ENCODE measurements around the gene VWC2L. TPM values are rescaled to one million over a fixed set of nuclear protein-coding genes. Genes with fewer than 3 reads are reported as not detected.

The VWC2L gene
- total and polyA plus RNA-seq, 2 of the 4 experiments (the other 2 are of a cell fraction), result not detected

DNA sequence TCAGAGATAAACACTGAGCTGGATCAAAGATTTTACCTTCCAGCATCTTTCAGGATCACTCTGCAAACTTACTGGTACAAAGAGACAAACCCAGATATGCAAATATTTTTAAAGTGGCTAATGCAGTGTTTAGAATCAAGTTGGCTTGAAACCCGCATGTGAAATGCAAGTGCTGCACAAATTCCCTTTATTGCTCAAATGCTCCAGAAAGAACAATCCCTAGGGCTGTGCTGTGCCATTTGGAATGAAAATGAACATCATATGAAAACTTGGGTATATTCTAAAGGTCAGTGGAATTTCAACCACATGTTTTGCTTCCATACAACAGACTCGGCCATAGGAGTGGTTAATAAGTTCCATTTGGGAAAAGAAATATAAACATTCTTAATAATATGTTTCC is 139.1 kb downstream of the VWC2L start:
- H3K9me1 ChIP-seq (ENCODE audit: insufficient read depth, low read length), result no peaks in the 10 kb centered on the region
- no peak overlapping the region for H2AK5ac ChIP-seq (ENCODE audit: low read depth, low read length)
- H2AFZ ChIP-seq (replicated peaks; ENCODE audit: low read length, poor library complexity), result no peak overlapping the region
- no peaks in the 10 kb centered on the region; the same call in 1 of the 2 replicates for H3K4me1 ChIP-seq (ENCODE audit: control insufficient read depth, insufficient read depth, low read length)
- no peak overlapping the region for H4K8ac ChIP-seq (ENCODE audit: low read depth in 2 of 2, low read length in 2 of 2)
- no peak overlapping the region for H3K4me2 ChIP-seq (ENCODE audit: low read depth, low read length)
- H3K27ac ChIP-seq (ENCODE audit: insufficient read depth, low read length), result no peak overlapping the region
- H2AK9ac ChIP-seq (replicated peaks; ENCODE audit: low read depth, low read length, poor library complexity), result no peak overlapping the region
- H4K91ac ChIP-seq (ENCODE audit: insufficient read depth, low read depth, low read length), result no peak overlapping the region
- H2BK120ac ChIP-seq (ENCODE audit: low read depth, low read length), result no peak overlapping the region
- no peak overlapping the region for H3K23ac ChIP-seq (ENCODE audit: low read depth, low read length)
- in situ Hi-C loops (cut with MboI; ENCODE audit: low sequenced_read_pairs) (no loop called here), intact Hi-C loops (cut with micrococcal nuclease) (loop anchor here (5.0 kb wide), 1 partner anchor 42 kb away; no protein-coding TSS in a partner anchor), dilution Hi-C loops (cut with HindIII; ENCODE audit: low sequenced_read_pairs, unreplicated experiment) (no loop called here)
- no peak for TF ChIP-seq BHLHE40 (IDR thresholded peaks at IDR 0.05; ENCODE audit: low read depth, low read length)
- no peak for TF ChIP-seq MXI1 (IDR thresholded peaks at IDR 0.05; ENCODE audit: borderline replicate concordance, low read depth, low read length)
- TF ChIP-seq FOS (IDR thresholded peaks at IDR 0.05; ENCODE audit: low read depth, low read length), result no peak
- TF ChIP-seq RAD21 (IDR thresholded peaks at IDR 0.05; ENCODE audit: low read length), result no peak
- TF ChIP-seq, protein P1, sequence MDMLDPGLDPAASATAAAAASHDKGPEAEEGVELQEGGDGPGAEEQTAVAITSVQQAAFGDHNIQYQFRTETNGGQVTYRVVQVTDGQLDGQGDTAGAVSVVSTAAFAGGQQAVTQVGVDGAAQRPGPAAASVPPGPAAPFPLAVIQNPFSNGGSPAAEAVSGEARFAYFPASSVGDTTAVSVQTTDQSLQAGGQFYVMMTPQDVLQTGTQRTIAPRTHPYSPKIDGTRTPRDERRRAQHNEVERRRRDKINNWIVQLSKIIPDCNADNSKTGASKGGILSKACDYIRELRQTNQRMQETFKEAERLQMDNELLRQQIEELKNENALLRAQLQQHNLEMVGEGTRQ (IDR thresholded peaks at IDR 0.05; ENCODE audit: low read depth, low read length), result no peak
- TF ChIP-seq, protein P2, sequence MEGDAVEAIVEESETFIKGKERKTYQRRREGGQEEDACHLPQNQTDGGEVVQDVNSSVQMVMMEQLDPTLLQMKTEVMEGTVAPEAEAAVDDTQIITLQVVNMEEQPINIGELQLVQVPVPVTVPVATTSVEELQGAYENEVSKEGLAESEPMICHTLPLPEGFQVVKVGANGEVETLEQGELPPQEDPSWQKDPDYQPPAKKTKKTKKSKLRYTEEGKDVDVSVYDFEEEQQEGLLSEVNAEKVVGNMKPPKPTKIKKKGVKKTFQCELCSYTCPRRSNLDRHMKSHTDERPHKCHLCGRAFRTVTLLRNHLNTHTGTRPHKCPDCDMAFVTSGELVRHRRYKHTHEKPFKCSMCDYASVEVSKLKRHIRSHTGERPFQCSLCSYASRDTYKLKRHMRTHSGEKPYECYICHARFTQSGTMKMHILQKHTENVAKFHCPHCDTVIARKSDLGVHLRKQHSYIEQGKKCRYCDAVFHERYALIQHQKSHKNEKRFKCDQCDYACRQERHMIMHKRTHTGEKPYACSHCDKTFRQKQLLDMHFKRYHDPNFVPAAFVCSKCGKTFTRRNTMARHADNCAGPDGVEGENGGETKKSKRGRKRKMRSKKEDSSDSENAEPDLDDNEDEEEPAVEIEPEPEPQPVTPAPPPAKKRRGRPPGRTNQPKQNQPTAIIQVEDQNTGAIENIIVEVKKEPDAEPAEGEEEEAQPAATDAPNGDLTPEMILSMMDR (conservative IDR thresholded peaks at IDR 0.05; ENCODE audit: low read depth, low read length), result no peak
- TF ChIP-seq, protein P3, sequence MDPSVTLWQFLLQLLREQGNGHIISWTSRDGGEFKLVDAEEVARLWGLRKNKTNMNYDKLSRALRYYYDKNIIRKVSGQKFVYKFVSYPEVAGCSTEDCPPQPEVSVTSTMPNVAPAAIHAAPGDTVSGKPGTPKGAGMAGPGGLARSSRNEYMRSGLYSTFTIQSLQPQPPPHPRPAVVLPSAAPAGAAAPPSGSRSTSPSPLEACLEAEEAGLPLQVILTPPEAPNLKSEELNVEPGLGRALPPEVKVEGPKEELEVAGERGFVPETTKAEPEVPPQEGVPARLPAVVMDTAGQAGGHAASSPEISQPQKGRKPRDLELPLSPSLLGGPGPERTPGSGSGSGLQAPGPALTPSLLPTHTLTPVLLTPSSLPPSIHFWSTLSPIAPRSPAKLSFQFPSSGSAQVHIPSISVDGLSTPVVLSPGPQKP (IDR thresholded peaks at IDR 0.05; ENCODE audit: borderline replicate concordance, low read depth, low read length), result no peak
- no peak for TF ChIP-seq MAFK (IDR thresholded peaks at IDR 0.05; ENCODE audit: low read depth, low read length)
- no peak for TF ChIP-seq POLR2A (IDR thresholded peaks at IDR 0.05; ENCODE audit: low read depth, low read length)
- TF ChIP-seq SMC3 (IDR thresholded peaks at IDR 0.05; ENCODE audit: low read depth, low read length), result no peak
- no peak for TF ChIP-seq RFX5 (IDR thresholded peaks at IDR 0.05; ENCODE audit: low read depth, low read length)
- no peak for TF ChIP-seq CEBPB (IDR thresholded peaks at IDR 0.05; ENCODE audit: low read depth, low read length)
- TF ChIP-seq NFE2L2 (IDR thresholded peaks at IDR 0.05; ENCODE audit: low read depth, low read length), result no peak
- peak; percentile 4 for DNase-seq
- H4K20me1 ChIP-seq (ENCODE audit: insufficient read depth, low read length), result no peaks in the 10 kb centered on the region
- ATAC-seq (ENCODE audit: low read depth), result no peak; the same call in 1 of the 2 replicates
- no CpG with 5 or more reads among the region's 2 CpGs for WGBS, 2 experiments (ENCODE audit: extremely low coverage in 2 of 2, insufficient read length in 1 of 2)
- no peaks in the 10 kb centered on the region for H3K9me3 ChIP-seq (ENCODE audit: control insufficient read depth, insufficient read depth, low read length)
- no peak overlapping the region for H3K14ac ChIP-seq (replicated peaks; ENCODE audit: low read depth, low read length)
- H2BK15ac ChIP-seq (ENCODE audit: low read depth, low read length), result no peak overlapping the region
- H3K36me3 ChIP-seq (ENCODE audit: control insufficient read depth, insufficient read depth, low read length), result no peaks in the 10 kb centered on the region
- no peak overlapping the region for H3K4me3 ChIP-seq (ENCODE audit: insufficient read depth, low read depth, low read length)
- no peak overlapping the region for H2BK5ac ChIP-seq (ENCODE audit: low read depth, low read length, poor library complexity, severe bottlenecking)
- BruUV-seq (replicated peaks), result no TSS peak
- no peak overlapping the region for H2BK20ac ChIP-seq (ENCODE audit: low read depth, low read length)
- H4K5ac ChIP-seq (ENCODE audit: low read depth, low read length), result no peak overlapping the region
- no peak overlapping the region for H3K18ac ChIP-seq (ENCODE audit: low read depth, low read length)
- H3K9ac ChIP-seq (ENCODE audit: low read depth, low read length), result no peak overlapping the region
- ChIA-PET CTCF (no interaction called here), POLR2A (ENCODE audit: unreplicated experiment) (no interaction called here)
- no peak overlapping the region for H3K56ac ChIP-seq (ENCODE audit: extremely low read depth, insufficient read depth, low read length)
- no peaks in the 10 kb centered on the region for H3K79me1 ChIP-seq (ENCODE audit: low read depth in 1 of 2, low read length in 2 of 2)
- no peaks in the 10 kb centered on the region for H3K27me3 ChIP-seq (ENCODE audit: control insufficient read depth, insufficient read depth, low read length)
- no peak overlapping the region for H3K4ac ChIP-seq (ENCODE audit: low read depth, low read length)

All from IMR-90 (cell line).